Glutamatergic neuron (in vitro differentiated cells): ENCODE measurements around the gene DNAL1. TPM values are rescaled to one million over a fixed set of nuclear protein-coding genes. Genes with fewer than 3 reads are reported as not detected.

Experiments
- DNase-seq: peaks from one replicate; pipeline ENCODE4 v3.0.0; 2022
- H3K27ac Mint-ChIP-seq: one replicate; pipeline ENCODE4 v1.8.0; 2020; ENCODE audit warnings: mild to moderate bottlenecking, mixed read lengths, inconsistent platforms; ENCODE audit not compliant: unreplicated experiment
- H3K27me3 Mint-ChIP-seq: one replicate; pipeline ENCODE4 v1.8.0; 2020; ENCODE audit warnings: mild to moderate bottlenecking, moderate library complexity, mixed read lengths, inconsistent platforms; ENCODE audit not compliant: unreplicated experiment
- H3K36me3 Mint-ChIP-seq: one replicate; pipeline ENCODE4 v1.8.0; 2020; ENCODE audit warnings: mild to moderate bottlenecking, mixed read lengths, inconsistent platforms; ENCODE audit not compliant: unreplicated experiment
- H3K4me1 Mint-ChIP-seq: one replicate; pipeline ENCODE4 v1.8.0; 2020; ENCODE audit warnings: mild to moderate bottlenecking, low read depth, mixed read lengths, inconsistent platforms; ENCODE audit not compliant: unreplicated experiment
- H3K4me3 Mint-ChIP-seq: one replicate; pipeline ENCODE4 v1.8.0; 2020; ENCODE audit warnings: mild to moderate bottlenecking, mixed read lengths, inconsistent platforms; ENCODE audit not compliant: unreplicated experiment
- H3K9me3 Mint-ChIP-seq: one replicate; pipeline ENCODE4 v1.8.0; 2020; ENCODE audit warnings: mild to moderate bottlenecking, moderate library complexity, mixed read lengths, inconsistent platforms; ENCODE audit not compliant: unreplicated experiment
- CTCF ChIP-seq: fragments of 200-600 bp; sonication (generic); IDR thresholded peaks from one replicate; pipeline ENCODE4 v1.5.0; 2021; ENCODE audit not compliant: partially characterized antibody, unreplicated experiment
- total RNA-seq: library from RNA; stranded (reverse); fragmentation: NEBNext Ultra II Directional; extraction: Animal tissue kit (Norgen Biotek cat#: 25700); gene quantifications from one replicate; pipeline ENCODE4 v1.2.1, GENCODE V29; 2021; ENCODE audit not compliant: unreplicated experiment

The DNAL1 gene
- total RNA-seq, 1 donor from 2014 or later: 18.5 TPM

GRCh38 chr14:73748858-73749357, 104.1 kb downstream of the DNAL1 start:
- H3K36me3 Mint-ChIP-seq: no peaks in the 10 kb centered on the region
- no peaks in the 10 kb centered on the region for H3K9me3 Mint-ChIP-seq
- peaks cover 3% of the 10 kb centered on the region for H3K27me3 Mint-ChIP-seq
- no peak for DNase-seq
- H3K4me3 Mint-ChIP-seq: no peak overlapping the region
- no peak overlapping the region for H3K27ac Mint-ChIP-seq
- peaks cover 19% of the 10 kb centered on the region for H3K4me1 Mint-ChIP-seq
- TF ChIP-seq CTCF: no peak

GRCh38 chr14:73749706-73750530, 105.1 kb downstream of the DNAL1 start:
- peaks cover 27% of the 10 kb centered on the region for H3K4me1 Mint-ChIP-seq
- no peak overlapping the region for H3K27ac Mint-ChIP-seq
- H3K36me3 Mint-ChIP-seq: no peaks in the 10 kb centered on the region
- H3K9me3 Mint-ChIP-seq: peaks cover 4% of the 10 kb centered on the region
- no peak for DNase-seq
- no peak for TF ChIP-seq CTCF
- peaks cover 1% of the 10 kb centered on the region for H3K27me3 Mint-ChIP-seq
- H3K4me3 Mint-ChIP-seq: no peak overlapping the region

- no peak overlapping the region for H3K4me3 Mint-ChIP-seq
- no peak for TF ChIP-seq CTCF
- peaks cover 32% of the 10 kb centered on the region for H3K4me1 Mint-ChIP-seq
- H3K9me3 Mint-ChIP-seq: peaks cover 4% of the 10 kb centered on the region
- no peak for DNase-seq
- H3K27me3 Mint-ChIP-seq: peaks cover 1% of the 10 kb centered on the region
- H3K27ac Mint-ChIP-seq: no peak overlapping the region
- no peaks in the 10 kb centered on the region for H3K36me3 Mint-ChIP-seq
These were observed 105.7 kb downstream of the DNAL1 start for GRCh38 chr14:73750531-73750901.

GRCh38 chr14:73751157-73751691, 106.4 kb downstream of the DNAL1 start:
- H3K27ac Mint-ChIP-seq: no peak overlapping the region
- H3K27me3 Mint-ChIP-seq: peaks cover 1% of the 10 kb centered on the region
- peaks cover 4% of the 10 kb centered on the region for H3K9me3 Mint-ChIP-seq
- H3K4me1 Mint-ChIP-seq: peaks cover 35% of the 10 kb centered on the region
- DNase-seq: no peak
- H3K36me3 Mint-ChIP-seq: no peaks in the 10 kb centered on the region
- TF ChIP-seq CTCF: no peak
- H3K4me3 Mint-ChIP-seq: no peak overlapping the region

- Mint-ChIP-seq H3K4me3 (no peak overlapping the region), H3K4me1 (peaks cover 27% of the 10 kb centered on the region), H3K27ac (no peak overlapping the region), H3K27me3 (peaks cover 1% of the 10 kb centered on the region), H3K36me3 (no peaks in the 10 kb centered on the region), H3K9me3 (peaks cover 4% of the 10 kb centered on the region)
- TF ChIP-seq CTCF: no peak
- DNase-seq: no peak
These were observed 107.7 kb downstream of the DNAL1 start for GRCh38 chr14:73752297-73752992.
